Testis (tissue), 3 donors: ENCODE measurements around the gene COL5A1. TPM values are rescaled to one million over a fixed set of nuclear protein-coding genes. Genes with fewer than 3 reads are reported as not detected.

Experiments
- DNase-seq: peaks from one replicate; pipeline ENCODE4 v3.0.0-alpha.2; 2019
- H3K27ac ChIP-seq, 2 donors: fragments of 200-600 bp; sonication (generic); one replicate each; pipeline ENCODE4 v1.5.1; 2019
- H3K27me3 ChIP-seq: fragments of 200-600 bp; sonication (generic); one replicate; pipeline ENCODE4 v1.5.1; 2019
- H3K36me3 ChIP-seq: fragments of 200-600 bp; sonication (generic); one replicate; pipeline ENCODE4 v1.5.1; 2017; ENCODE audit warnings: low read depth; ENCODE audit errors: missing control alignments
- H3K4me1 ChIP-seq: fragments of 200-600 bp; sonication (generic); one replicate; pipeline ENCODE4 v1.5.1; 2019
- H3K4me3 ChIP-seq, 2 donors: fragments of 200-600 bp; sonication (generic); one replicate each; pipeline ENCODE4 v1.5.1; 2017 to 2019
- H3K9me3 ChIP-seq: fragments of 200-600 bp; sonication (generic); one replicate; pipeline ENCODE4 v1.5.1; 2017
- POLR2A ChIP-seq: fragments of 450-650 bp; IDR thresholded peaks from one replicate; pipeline ENCODE4 v1.6.1; 2017; ENCODE audit warnings: antibody characterized with exemption, mild to moderate bottlenecking, moderate library complexity
- WGBS, 2 donors: methylation state at CpG; one replicate each; pipeline ENCODE4 v1.1.5; 2018; 5-methylcytosine and 5-hydroxymethylcytosine counted together
- intact Hi-C: fragments of 100-400 bp; cut with DNase I; formaldehyde crosslinking; loops from one replicate; pipeline ENCODE4 v1.15.1; 2023; ENCODE audit warnings: low total_unique reads
- polyA plus RNA-seq: library from polyadenylated mRNA; stranded (reverse); fragments of 350-450 nt; fragmentation: Illumina TruSeq; extraction: RNeasy Lipid Tissue Mini Kit (QIAGEN cat#74804); gene quantifications from one replicate; pipeline ENCODE4 v1.2.3, GENCODE V29; 2014; ENCODE audit warnings: low read depth, low replicate concordance; ENCODE audit not compliant: insufficient read depth
- total RNA-seq, 2 donors: library from RNA; depleted of rRNA; stranded (reverse); fragments of >200 nt; gene quantifications; one replicate each; pipeline ENCODE4 v1.2.3, GENCODE V29; 2016
- TF ChIP-seq, protein P1 (sequence below), 3 experiments: fragments of 450-650 bp in 2 of 3; fragments of 200-600 bp in 1 of 3; sonication (generic) in 1 of 3; IDR thresholded peaks; one replicate each; pipeline ENCODE4 v1.5.1; 2016 to 2019; ENCODE audit warnings: antibody characterized with exemption in 3 of 3, mild to moderate bottlenecking in 2 of 3, moderate library complexity in 1 of 3

COL5A1 gene
- total and polyA plus RNA-seq, 3 donors from 2014 or later: 18.5 to 34.3 (median 20.8) TPM

DNA sequence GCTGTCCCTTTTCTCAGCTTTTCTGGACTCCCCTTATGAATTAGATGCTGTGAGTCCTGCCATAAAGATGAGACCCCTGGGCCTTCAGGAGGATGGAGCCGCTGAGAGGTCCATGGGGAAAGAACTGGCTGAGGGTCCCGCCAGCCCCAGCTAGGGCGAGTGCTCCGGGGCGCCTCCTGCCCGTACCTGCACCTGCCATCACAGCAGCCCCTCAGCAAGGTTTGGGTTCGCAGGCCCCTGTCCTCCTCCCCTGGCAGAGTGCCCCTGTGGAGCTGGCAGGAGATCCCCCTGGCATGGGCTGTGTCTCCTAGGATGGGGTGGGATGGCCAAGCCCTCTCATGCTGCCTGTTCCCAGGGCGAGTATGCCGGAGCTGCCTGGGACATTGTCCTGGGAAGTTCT is 64.2 kb downstream of the COL5A1 start:
- H3K27ac ChIP-seq: no peak overlapping the region
- 83 to 84% methylated on average over 1 to 9 of the region's 9 CpGs for WGBS, 2 donors
- no peaks in the 10 kb centered on the region for H3K9me3 ChIP-seq
- no peak for DNase-seq
- no peaks in the 10 kb centered on the region for H3K36me3 ChIP-seq
- intact Hi-C loops: loop anchor here (10.0 kb wide), 1 partner anchor 1649 kb away; no protein-coding TSS in a partner anchor
- TF ChIP-seq POLR2A: no peak
- TF ChIP-seq, protein P1, sequence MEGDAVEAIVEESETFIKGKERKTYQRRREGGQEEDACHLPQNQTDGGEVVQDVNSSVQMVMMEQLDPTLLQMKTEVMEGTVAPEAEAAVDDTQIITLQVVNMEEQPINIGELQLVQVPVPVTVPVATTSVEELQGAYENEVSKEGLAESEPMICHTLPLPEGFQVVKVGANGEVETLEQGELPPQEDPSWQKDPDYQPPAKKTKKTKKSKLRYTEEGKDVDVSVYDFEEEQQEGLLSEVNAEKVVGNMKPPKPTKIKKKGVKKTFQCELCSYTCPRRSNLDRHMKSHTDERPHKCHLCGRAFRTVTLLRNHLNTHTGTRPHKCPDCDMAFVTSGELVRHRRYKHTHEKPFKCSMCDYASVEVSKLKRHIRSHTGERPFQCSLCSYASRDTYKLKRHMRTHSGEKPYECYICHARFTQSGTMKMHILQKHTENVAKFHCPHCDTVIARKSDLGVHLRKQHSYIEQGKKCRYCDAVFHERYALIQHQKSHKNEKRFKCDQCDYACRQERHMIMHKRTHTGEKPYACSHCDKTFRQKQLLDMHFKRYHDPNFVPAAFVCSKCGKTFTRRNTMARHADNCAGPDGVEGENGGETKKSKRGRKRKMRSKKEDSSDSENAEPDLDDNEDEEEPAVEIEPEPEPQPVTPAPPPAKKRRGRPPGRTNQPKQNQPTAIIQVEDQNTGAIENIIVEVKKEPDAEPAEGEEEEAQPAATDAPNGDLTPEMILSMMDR (IDR thresholded peaks at IDR 0.05): no peak
- peaks cover 18% of the 10 kb centered on the region for H3K4me1 ChIP-seq
- H3K4me3 ChIP-seq: no peak overlapping the region
- no peaks in the 10 kb centered on the region for H3K27me3 ChIP-seq

DNA sequence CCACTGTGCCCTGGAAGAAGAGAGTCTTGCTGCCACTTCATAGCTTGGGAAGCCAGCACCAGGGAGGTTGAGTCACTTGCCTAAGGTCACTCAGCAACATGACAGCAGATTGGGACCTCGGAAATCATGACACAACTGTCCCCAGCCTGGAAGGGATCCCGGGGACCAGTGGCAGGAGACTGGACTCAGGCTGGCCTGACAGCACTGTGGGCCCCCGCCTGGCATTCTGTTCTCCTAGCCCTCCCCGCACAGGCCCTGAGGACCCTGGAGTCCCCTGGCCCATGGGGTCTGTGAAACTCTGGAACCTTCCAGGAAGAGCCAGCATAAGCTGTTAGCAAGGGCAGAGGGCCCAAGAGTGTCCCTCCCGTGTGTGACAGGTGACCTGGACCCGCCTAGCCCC is 64.9 kb downstream of the COL5A1 start:
- no peak for DNase-seq
- Histone ChIP-seq H3K27me3 (no peaks in the 10 kb centered on the region), H3K27ac (peak overlapping the region in 1 of 2 donors; percentile 30), H3K9me3 (no peaks in the 10 kb centered on the region), H3K4me1 (peaks cover 18% of the 10 kb centered on the region), H3K36me3 (no peaks in the 10 kb centered on the region), H3K4me3 (no peak overlapping the region)
- intact Hi-C loops: loop anchor here (10.0 kb wide), 1 partner anchor 1648 kb away; no protein-coding TSS in a partner anchor
- TF ChIP-seq POLR2A: no peak
- TF ChIP-seq, protein P1 (IDR thresholded peaks at IDR 0.05): no peak
- 81 to 90% methylated on average over 3 to 6 of the region's 6 CpGs for WGBS, 2 donors

DNA sequence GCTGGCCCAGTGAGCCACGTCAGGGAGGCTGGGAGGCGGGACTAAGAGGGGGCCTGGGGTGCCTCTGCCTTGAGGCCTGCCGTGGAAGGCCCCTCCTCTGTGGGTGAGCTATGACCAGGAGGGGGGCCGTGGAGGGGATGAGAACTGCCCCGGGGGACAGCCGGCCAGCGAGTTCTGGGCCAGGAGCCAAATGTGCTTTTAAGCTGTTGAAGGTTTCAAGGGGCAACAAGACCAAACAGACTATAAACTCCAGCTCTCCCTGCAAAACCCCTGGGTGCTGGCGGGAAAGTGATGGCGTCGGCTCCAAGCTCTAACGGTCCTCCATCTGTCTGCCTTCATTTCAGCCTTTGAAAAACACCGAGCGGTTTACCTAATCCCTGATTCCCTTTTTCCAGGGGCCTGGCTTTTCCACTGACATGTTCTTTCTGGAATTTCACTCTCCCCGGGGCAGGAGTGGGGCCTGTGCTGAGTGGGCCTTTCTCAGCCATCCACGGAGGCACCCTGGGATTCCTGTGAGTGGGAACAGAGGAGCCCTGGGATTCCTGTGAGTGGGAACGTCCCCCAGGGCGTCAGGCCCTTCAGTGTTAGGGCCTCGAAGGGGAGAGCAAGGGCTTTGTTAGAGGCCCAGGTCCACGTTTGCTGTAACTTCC is 65.6 kb downstream of the COL5A1 start:
- Histone ChIP-seq H3K9me3 (no peaks in the 10 kb centered on the region), H3K36me3 (no peaks in the 10 kb centered on the region), H3K27ac (peak overlapping the region in 1 of 2 donors; percentile 41), H3K4me1 (peaks cover 18% of the 10 kb centered on the region), H3K4me3 (no peak overlapping the region), H3K27me3 (no peaks in the 10 kb centered on the region)
- intact Hi-C loops: loop anchor here (10.0 kb wide), 1 partner anchor 1648 kb away; no protein-coding TSS in a partner anchor
- DNase-seq: peak; percentile 71
- TF ChIP-seq POLR2A: no peak
- TF ChIP-seq, protein P1 (IDR thresholded peaks at IDR 0.05): no peak
- WGBS, 2 donors: 46 to 70% methylated on average over 11 to 17 of the region's 19 CpGs

DNA sequence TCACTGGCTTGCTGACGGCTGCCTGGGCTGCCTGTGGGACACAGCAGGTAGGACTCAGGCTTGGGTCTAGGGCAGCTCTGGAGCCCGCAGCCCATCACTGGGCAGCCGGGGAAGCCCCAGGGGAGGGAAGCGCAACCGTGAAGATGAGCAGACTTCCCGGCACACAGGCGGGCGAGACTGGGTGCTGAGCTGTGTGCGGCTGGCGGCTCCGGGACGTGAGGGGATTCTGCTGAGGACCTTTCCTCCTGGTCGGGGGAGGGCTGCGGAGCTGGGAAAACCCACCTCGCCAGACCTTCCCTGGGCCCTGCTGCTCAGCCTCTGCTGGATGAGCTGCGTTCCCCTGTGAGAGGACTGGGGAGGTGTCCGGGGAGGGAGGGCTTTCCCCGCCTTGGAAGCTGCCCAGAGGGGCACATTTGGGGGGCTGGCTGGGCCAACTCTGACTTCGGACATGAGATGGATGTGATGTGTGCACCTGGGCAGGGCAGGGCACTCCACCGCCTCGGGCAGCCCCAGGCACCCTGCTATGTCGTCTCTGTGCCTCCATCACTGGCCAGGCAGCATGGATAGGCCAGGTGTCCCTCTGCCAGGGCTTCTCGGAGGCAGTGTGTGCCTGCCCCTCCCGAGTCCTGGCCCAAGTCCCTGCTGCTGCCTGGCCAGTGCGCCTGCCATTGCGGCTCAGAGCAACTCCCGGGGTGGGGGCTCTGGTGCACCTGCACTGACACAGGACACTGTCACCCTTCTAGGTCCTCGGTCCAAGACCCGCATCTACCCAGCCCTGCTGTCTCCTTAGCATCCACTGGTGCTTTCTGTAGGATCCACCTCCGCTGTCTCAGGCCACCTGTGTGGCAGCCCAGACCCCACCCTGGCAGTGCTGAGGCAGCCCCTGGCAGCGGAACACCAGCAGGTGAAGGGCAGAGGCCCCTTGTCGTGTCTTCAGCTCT is 66.4 kb downstream of the COL5A1 start:
- Histone ChIP-seq H3K27me3 (no peaks in the 10 kb centered on the region), H3K4me3 (no peak overlapping the region), H3K27ac (peak overlapping the region in 1 of 2 donors; percentile 41), H3K9me3 (no peaks in the 10 kb centered on the region), H3K36me3 (no peaks in the 10 kb centered on the region), H3K4me1 (peaks cover 18% of the 10 kb centered on the region)
- WGBS, 2 donors: 84 to 85% methylated on average over 11 to 32 of the region's 32 CpGs
- no peak for DNase-seq
- intact Hi-C loops: loop anchor here (10.0 kb wide), 1 partner anchor 1647 kb away; no protein-coding TSS in a partner anchor
- TF ChIP-seq, protein P1 (IDR thresholded peaks at IDR 0.05): no peak
- no peak for TF ChIP-seq POLR2A
